Subcutaneous abdominal adipose tissue (tissue), 5 donors: Measurements from ENCODE around the gene OMA1.
"Not testable (repeated sequence)": the region's sequence is repeated elsewhere in the genome, so short reads cannot be mapped to it uniquely, and the experiment has no call there.

Experiments
- H3K27ac ChIP-seq: one replicate; pipeline ENCODE4 v1.7.0; 2013; ENCODE audit warnings: low read depth, mild to moderate bottlenecking, inconsistent platforms, low read length, moderate library complexity
- H3K27me3 ChIP-seq, 5 donors: one replicate each; pipeline ENCODE4 v1.7.0; 2013; ENCODE audit warnings: low read length in 5 of 5, inconsistent platforms in 1 of 5; ENCODE audit not compliant: control insufficient read depth in 5 of 5, insufficient read depth in 4 of 5
- H3K36me3 ChIP-seq, 5 donors: one replicate each; pipeline ENCODE4 v1.7.0; 2013; ENCODE audit warnings: low read length in 5 of 5; ENCODE audit not compliant: control insufficient read depth in 5 of 5, insufficient read depth in 5 of 5
- H3K4me1 ChIP-seq, 5 donors: one replicate each; pipeline ENCODE4 v1.7.0; 2013; ENCODE audit warnings: low read length in 5 of 5, mild to moderate bottlenecking in 3 of 5, moderate library complexity in 1 of 5; ENCODE audit not compliant: control insufficient read depth in 5 of 5, insufficient read depth in 5 of 5
- H3K4me3 ChIP-seq, 5 donors: one replicate each; pipeline ENCODE4 v1.7.0; 2013; ENCODE audit warnings: low read length in 5 of 5, low read depth in 1 of 5
- H3K9ac ChIP-seq, 5 donors: one replicate each; pipeline ENCODE4 v1.7.0; 2013; ENCODE audit warnings: low read length in 5 of 5, mild to moderate bottlenecking in 4 of 5, moderate library complexity in 3 of 5
- H3K9me3 ChIP-seq, 5 donors: one replicate each; pipeline ENCODE4 v1.7.0; 2013; ENCODE audit warnings: low read length in 5 of 5; ENCODE audit not compliant: control insufficient read depth in 5 of 5
- donor health status: healthy.
- donor health status: healthy.
- donor health status: healthy.
- donor health status: healthy.
- donor health status: healthy.

OMA1 gene

DNA sequence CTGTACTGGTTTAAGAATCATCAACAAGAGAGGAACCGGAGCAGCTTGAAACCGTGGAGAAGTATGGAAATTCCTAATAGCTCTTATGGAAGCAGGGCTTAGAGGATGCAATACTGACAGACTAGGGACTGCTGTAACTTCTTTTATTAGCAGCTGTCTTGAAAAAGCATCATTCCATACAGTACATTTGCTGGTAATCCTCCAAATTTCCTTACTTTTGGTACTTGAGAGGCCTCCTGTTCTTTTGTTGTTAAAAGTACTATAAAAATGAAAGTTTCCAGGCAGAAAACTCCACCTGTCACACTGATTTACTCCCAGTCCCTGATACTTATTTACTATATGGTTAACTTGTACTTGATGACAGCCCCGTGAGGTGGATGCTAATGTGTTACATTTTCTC, 7.7 kb downstream of the OMA1 start:
- Histone ChIP-seq H3K9ac (no peak overlapping the region), H3K4me1 (no peaks in the 10 kb centered on the region), H3K36me3 (peaks cover 0 to 15% (median 0%) of the 10 kb centered on the region in 5 donors), H3K9me3 (no peaks in the 10 kb centered on the region), H3K27me3 (no peaks in the 10 kb centered on the region), H3K27ac (no peak overlapping the region), H3K4me3 (no peak overlapping the region)

GRCh38 chr1:58531842-58532241, 14.7 kb downstream of the OMA1 start:
- not testable (repeated sequence) for H3K27ac ChIP-seq, H3K36me3 ChIP-seq, H3K9ac ChIP-seq, H3K27me3 ChIP-seq, H3K4me1 ChIP-seq, H3K9me3 ChIP-seq, H3K4me3 ChIP-seq

DNA sequence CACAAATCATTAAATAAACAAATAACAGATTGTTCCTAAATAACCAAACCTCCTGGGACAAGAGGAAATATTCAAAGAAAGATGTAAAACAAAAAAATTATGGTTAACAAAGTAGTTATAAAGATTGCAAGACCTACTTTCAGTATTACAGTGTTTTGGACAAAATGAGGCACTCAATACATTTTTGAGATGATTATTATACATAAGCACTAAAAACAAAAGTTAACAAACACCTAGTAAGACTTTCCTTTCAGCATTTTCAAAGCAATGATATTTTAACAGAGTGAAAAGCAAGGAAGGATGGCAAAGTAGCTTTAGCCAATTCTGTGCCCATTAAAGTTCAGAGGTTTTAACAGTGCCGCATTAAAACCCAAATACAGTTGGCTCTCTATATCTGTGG, 17.2 kb downstream of the OMA1 start:
- no peak overlapping the region for H3K27ac ChIP-seq
- H3K4me3 ChIP-seq = no peak overlapping the region
- H3K36me3 ChIP-seq = peaks cover 0 to 15% (median 3%) of the 10 kb centered on the region in 5 donors
- H3K27me3 ChIP-seq = no peaks in the 10 kb centered on the region
- H3K9ac ChIP-seq = no peak overlapping the region
- H3K9me3 ChIP-seq = no peaks in the 10 kb centered on the region
- no peaks in the 10 kb centered on the region for H3K4me1 ChIP-seq

DNA sequence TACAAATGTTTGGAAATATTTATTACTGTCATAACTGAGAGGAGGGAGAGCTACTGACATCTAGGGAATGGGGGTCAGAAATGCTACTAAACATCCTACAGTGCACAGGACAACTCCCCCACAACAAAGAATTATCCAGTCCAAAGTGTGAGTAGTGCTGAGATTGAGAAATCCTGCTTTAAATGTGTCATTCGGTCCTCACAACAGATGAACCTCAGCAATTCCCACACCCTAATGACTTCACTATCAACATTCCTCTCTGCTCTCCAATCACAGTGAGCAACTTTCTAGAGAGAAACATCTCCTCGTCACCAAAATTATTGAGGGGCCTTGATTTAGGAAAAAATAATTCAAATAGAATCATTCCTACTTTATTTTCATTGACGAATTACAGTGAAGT, 18.0 kb downstream of the OMA1 start:
- Histone ChIP-seq H3K27me3 (no peaks in the 10 kb centered on the region), H3K9me3 (no peaks in the 10 kb centered on the region), H3K27ac (no peak overlapping the region), H3K9ac (no peak overlapping the region), H3K4me1 (no peaks in the 10 kb centered on the region), H3K4me3 (no peak overlapping the region), H3K36me3 (peaks cover 0 to 20% (median 3%) of the 10 kb centered on the region in 5 donors)

DNA sequence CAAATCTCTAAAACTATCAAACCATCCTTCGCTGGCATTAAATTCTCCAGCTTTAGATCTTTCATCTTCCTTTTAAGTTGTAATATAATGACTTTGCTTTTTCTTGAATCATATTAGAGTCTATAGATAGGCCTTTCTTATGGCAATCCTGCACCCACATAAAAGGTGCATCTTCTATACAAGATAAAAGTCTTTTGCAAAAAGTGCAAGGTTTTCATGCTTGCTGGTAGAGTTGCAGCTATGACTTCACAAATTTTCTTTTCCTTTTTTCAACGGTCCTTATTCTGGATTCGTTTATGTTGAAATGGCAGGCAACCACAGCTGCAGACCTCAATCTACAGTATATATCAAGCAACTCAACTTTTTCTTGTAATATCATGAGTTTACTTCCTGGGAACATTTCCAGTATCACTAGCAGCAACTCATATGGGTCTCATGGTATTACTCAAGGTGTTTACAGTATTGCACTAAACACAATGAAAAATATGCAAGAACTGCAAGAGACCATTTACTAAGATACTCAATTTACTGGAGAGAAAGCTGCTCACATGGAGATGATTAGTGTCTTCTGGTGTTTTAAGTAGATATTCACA, 22.1 kb downstream of the OMA1 start:
- Histone ChIP-seq H3K9me3 (no peaks in the 10 kb centered on the region), H3K27ac (no peak overlapping the region), H3K27me3 (no peaks in the 10 kb centered on the region), H3K9ac (no peak overlapping the region), H3K4me1 (no peaks in the 10 kb centered on the region), H3K36me3 (peaks cover 0 to 29% (median 7%) of the 10 kb centered on the region in 5 donors), H3K4me3 (no peak overlapping the region)

DNA sequence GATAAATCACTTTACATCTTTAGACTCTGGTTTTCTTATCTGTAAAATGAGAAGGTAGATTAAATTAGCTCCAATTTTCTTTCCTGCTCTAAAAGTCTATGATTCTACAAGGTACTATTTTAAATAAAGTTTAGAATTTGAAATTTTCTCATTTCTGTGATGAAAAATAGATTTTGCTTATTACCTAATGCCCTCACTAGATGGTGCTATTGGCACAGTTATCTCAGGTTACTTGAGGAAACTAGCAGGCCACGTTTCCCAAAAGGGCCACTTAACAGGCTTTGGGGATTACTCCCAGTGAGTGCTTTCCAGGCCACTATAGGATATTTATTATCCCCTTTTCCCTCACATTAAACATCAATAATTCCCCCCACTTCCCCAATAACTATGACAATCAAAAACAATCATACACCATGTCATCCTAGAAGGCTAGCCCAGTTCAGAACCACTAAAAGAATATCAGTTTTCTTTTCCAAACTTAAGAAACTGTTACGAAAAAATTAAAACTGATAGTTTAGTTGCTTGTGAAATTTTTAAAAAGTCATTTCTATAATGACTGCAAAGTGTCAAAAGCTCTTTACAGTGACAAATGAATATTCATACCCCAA, 30.6 kb downstream of the OMA1 start:
- Histone ChIP-seq H3K27me3 (no peaks in the 10 kb centered on the region), H3K27ac (no peak overlapping the region), H3K9ac (no peak overlapping the region), H3K4me1 (no peaks in the 10 kb centered on the region), H3K9me3 (peaks cover 0 to 5% (median under 1%) of the 10 kb centered on the region in 5 donors), H3K36me3 (peaks cover 0 to 26% (median 10%) of the 10 kb centered on the region in 5 donors), H3K4me3 (no peak overlapping the region)

GRCh38 chr1:58513956-58514355, 32.6 kb downstream of the OMA1 start:
- no peak overlapping the region for H3K27ac ChIP-seq
- peaks cover 0 to 6% (median 3%) of the 10 kb centered on the region in 5 donors for H3K9me3 ChIP-seq
- no peak overlapping the region for H3K9ac ChIP-seq
- no peaks in the 10 kb centered on the region for H3K27me3 ChIP-seq
- H3K36me3 ChIP-seq = peaks cover 0 to 20% (median 7%) of the 10 kb centered on the region in 5 donors
- H3K4me1 ChIP-seq = no peaks in the 10 kb centered on the region
- no peak overlapping the region for H3K4me3 ChIP-seq

GRCh38 chr1:58508629-58509028, 37.9 kb downstream of the OMA1 start:
- H3K4me1 ChIP-seq = no peaks in the 10 kb centered on the region
- no peaks in the 10 kb centered on the region for H3K27me3 ChIP-seq
- H3K27ac ChIP-seq = no peak overlapping the region
- H3K9ac ChIP-seq = no peak overlapping the region
- H3K36me3 ChIP-seq = peaks cover 8 to 27% (median 13%) of the 10 kb centered on the region in 5 donors
- no peak overlapping the region for H3K4me3 ChIP-seq
- H3K9me3 ChIP-seq = peaks cover 0 to 6% (median 3%) of the 10 kb centered on the region in 5 donors

GRCh38 chr1:58505286-58505685, 41.2 kb downstream of the OMA1 start:
- Histone ChIP-seq H3K36me3 (peaks cover 8 to 29% (median 14%) of the 10 kb centered on the region in 5 donors), H3K27ac (no peak overlapping the region), H3K4me3 (no peak overlapping the region), H3K27me3 (no peaks in the 10 kb centered on the region), H3K9me3 (no peaks in the 10 kb centered on the region), H3K4me1 (peaks cover 0 to under 1% (median 0%) of the 10 kb centered on the region in 5 donors), H3K9ac (no peak overlapping the region)

GRCh38 chr1:58502519-58502918, 44.0 kb downstream of the OMA1 start:
- H3K27me3 ChIP-seq = no peaks in the 10 kb centered on the region
- H3K4me1 ChIP-seq = peaks cover 0 to 5% (median 2%) of the 10 kb centered on the region in 5 donors
- no peaks in the 10 kb centered on the region for H3K9me3 ChIP-seq
- H3K9ac ChIP-seq = no peak overlapping the region
- H3K4me3 ChIP-seq = no peak overlapping the region
- H3K27ac ChIP-seq = no peak overlapping the region
- H3K36me3 ChIP-seq = peaks cover 0 to 23% (median 9%) of the 10 kb centered on the region in 5 donors
